Neural cell (in vitro differentiated cells): ENCODE measurements around the gene NEDD4L. TPM values are rescaled to one million over a fixed set of nuclear protein-coding genes. Genes with fewer than 3 reads are reported as not detected.

Experiments used
- H2AFZ ChIP-seq: fragments of 200-600, 300-800 bp; sonication (generic), shearing (Covaris generic); 2 replicates; pipeline ENCODE4 v1.6.0; 2014; ENCODE audit warnings: low read depth, mild to moderate bottlenecking, antibody characterized with exemption, low read length, moderate library complexity
- H3F3A ChIP-seq: fragments of 200-600 bp; shearing (Covaris generic); 2 replicates; pipeline ENCODE4 v1.6.1; 2016; ENCODE audit warnings: mild to moderate bottlenecking, moderate library complexity, mixed read lengths, antibody characterized with exemption, low read length; ENCODE audit not compliant: insufficient read depth, poor library complexity, severe bottlenecking
- H3K27ac ChIP-seq: fragments of 200-600, 300-800 bp; sonication (generic), shearing (Covaris generic); 2 replicates; pipeline ENCODE4 v1.5.1; 2014; ENCODE audit warnings: mild to moderate bottlenecking, low read length, moderate library complexity
- H3K27me3 ChIP-seq: fragments of 300-800, 200-600 bp; sonication (generic), shearing (Covaris generic); 2 replicates; pipeline ENCODE4 v1.6.0; 2014; ENCODE audit warnings: mild to moderate bottlenecking, low read depth, low read length, moderate library complexity; ENCODE audit not compliant: insufficient read depth
- H3K36me3 ChIP-seq: fragments of 300-800, 200-600 bp; sonication (generic), shearing (Covaris generic); 2 replicates; pipeline ENCODE4 v1.5.1; 2014; ENCODE audit warnings: mild to moderate bottlenecking, antibody characterized with exemption, low read length, moderate library complexity; ENCODE audit not compliant: insufficient read depth
- H3K4me2 ChIP-seq: fragments of 300-800, 200-600 bp; sonication (generic), shearing (Covaris generic); 2 replicates; pipeline ENCODE4 v1.6.0; 2014; ENCODE audit warnings: mild to moderate bottlenecking, low read length
- H3K4me3 ChIP-seq: fragments of 300-800, 200-600 bp; sonication (generic), shearing (Covaris generic); 2 replicates; pipeline ENCODE4 v1.5.1; 2014; ENCODE audit warnings: mild to moderate bottlenecking, low read length, moderate library complexity
- H3K79me2 ChIP-seq: fragments of 200-600 bp; shearing (Covaris generic); replicated peaks from 2 replicates; pipeline ENCODE4 v1.6.0; 2014; ENCODE audit warnings: mild to moderate bottlenecking, low read length, moderate library complexity; ENCODE audit not compliant: insufficient read depth
- H3K9ac ChIP-seq: fragments of 300-800, 200-600 bp; sonication (generic), shearing (Covaris generic); 2 replicates; pipeline ENCODE4 v1.6.1; 2016; ENCODE audit warnings: mild to moderate bottlenecking, low read length, mixed read lengths
- H3K9me2 ChIP-seq: fragments of 200-600 bp; shearing (Covaris generic); 2 replicates; pipeline ENCODE4 v1.6.1; 2016; ENCODE audit warnings: mild to moderate bottlenecking, low read length, mixed read lengths; ENCODE audit not compliant: insufficient read depth
- H3K9me3 ChIP-seq: fragments of 200-600, 300-800 bp; sonication (generic), shearing (Covaris generic); 2 replicates; pipeline ENCODE4 v1.6.1; 2016; ENCODE audit warnings: mild to moderate bottlenecking, mixed run types, low read length, moderate library complexity, mixed read lengths
- H4K20me1 ChIP-seq: fragments of 200-600 bp; shearing (Covaris generic); 2 replicates; pipeline ENCODE4 v1.6.1; 2016; ENCODE audit warnings: mild to moderate bottlenecking, mixed run types; ENCODE audit not compliant: insufficient read depth
- EP300 ChIP-seq: fragments of 450-650 bp; conservative IDR thresholded peaks from 2 replicates; pipeline ENCODE4 v1.6.1; 2014; ENCODE audit warnings: antibody characterized with exemption, mild to moderate bottlenecking, moderate library complexity; ENCODE audit not compliant: poor library complexity, severe bottlenecking
- EZH2 ChIP-seq: fragments of 200-600, 300-800 bp; shearing (Covaris generic), sonication (generic); IDR thresholded peaks from 2 replicates; pipeline ENCODE4 v1.6.1; 2014; ENCODE audit warnings: antibody characterized with exemption, low read length, borderline replicate concordance, mild to moderate bottlenecking; ENCODE audit not compliant: insufficient read depth, poor library complexity, severe bottlenecking
- MXI1 ChIP-seq: fragments of 450-650 bp; conservative IDR thresholded peaks from 2 replicates; pipeline ENCODE4 v1.6.1; 2014; ENCODE audit warnings: antibody characterized with exemption, mild to moderate bottlenecking; ENCODE audit not compliant: poor library complexity, severe bottlenecking
- POLR2AphosphoS5 ChIP-seq: IDR thresholded peaks from 2 replicates; pipeline ENCODE4 v1.6.1; 2012
- RAD21 ChIP-seq: fragments of 450-650 bp; conservative IDR thresholded peaks from 2 replicates; pipeline ENCODE4 v1.6.1; 2014; ENCODE audit warnings: antibody characterized with exemption, mild to moderate bottlenecking, moderate library complexity
- SMC3 ChIP-seq: fragments of 450-650 bp; conservative IDR thresholded peaks from 2 replicates; pipeline ENCODE4 v1.6.1; 2014; ENCODE audit warnings: antibody characterized with exemption, mild to moderate bottlenecking, moderate library complexity; ENCODE audit not compliant: poor library complexity
- TAF1 ChIP-seq: IDR thresholded peaks from 2 replicates; pipeline ENCODE4 v1.6.1; 2012; ENCODE audit warnings: low read depth
- polyA plus RNA-seq: library from polyadenylated mRNA; depleted of rRNA; stranded (reverse); fragments of >200 nt; gene quantifications from 2 replicates; pipeline ENCODE4 v1.2.3, GENCODE V29; 2014
- TF ChIP-seq, protein P1 (sequence below): IDR thresholded peaks from 2 replicates; pipeline ENCODE4 v1.6.1; 2012; ENCODE audit warnings: borderline replicate concordance
- TF ChIP-seq, protein P2 (sequence below): fragments of 450-650 bp; IDR thresholded peaks from 2 replicates; pipeline ENCODE4 v1.5.1; 2014; ENCODE audit warnings: antibody characterized with exemption, mild to moderate bottlenecking, moderate library complexity; ENCODE audit not compliant: poor library complexity, severe bottlenecking

The NEDD4L gene
- polyA plus RNA-seq, 1 donor from 2014 or later: 97.9 TPM

DNA sequence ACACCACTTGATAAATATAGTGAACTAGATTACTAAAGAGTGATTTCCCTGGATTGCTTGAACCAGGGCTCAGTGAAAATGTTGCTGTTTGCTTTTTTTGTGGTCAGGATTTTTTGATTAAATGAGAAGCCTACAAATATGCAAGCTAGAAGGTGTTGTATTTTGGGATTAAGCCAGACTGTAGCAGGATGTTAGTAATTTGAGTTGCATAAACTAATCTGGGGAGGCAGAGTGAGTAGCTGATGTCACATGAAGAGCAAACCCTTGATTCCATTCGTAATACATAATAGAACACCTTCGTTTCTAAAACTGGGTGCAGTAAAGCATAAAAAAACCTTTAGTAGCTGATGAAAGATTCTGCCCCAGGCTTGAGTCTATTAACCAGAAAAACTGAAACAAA is 32.0 kb downstream of the NEDD4L start:
- Histone ChIP-seq H4K20me1 (peaks cover 8% of the 10 kb centered on the region), H3F3A (no peaks in the 10 kb centered on the region), H2AFZ (no peak overlapping the region), H3K27ac (no peak overlapping the region), H3K9me3 (no peaks in the 10 kb centered on the region), H3K4me3 (no peak overlapping the region), H3K36me3 (no peaks in the 10 kb centered on the region), H3K27me3 (no peaks in the 10 kb centered on the region), H3K79me2 (peaks cover 75% of the 10 kb centered on the region), H3K4me2 (no peak overlapping the region), H3K9me2 (no peaks in the 10 kb centered on the region), H3K9ac (no peak overlapping the region)
- TF ChIP-seq MXI1 (no peak), RAD21 (no peak)

DNA sequence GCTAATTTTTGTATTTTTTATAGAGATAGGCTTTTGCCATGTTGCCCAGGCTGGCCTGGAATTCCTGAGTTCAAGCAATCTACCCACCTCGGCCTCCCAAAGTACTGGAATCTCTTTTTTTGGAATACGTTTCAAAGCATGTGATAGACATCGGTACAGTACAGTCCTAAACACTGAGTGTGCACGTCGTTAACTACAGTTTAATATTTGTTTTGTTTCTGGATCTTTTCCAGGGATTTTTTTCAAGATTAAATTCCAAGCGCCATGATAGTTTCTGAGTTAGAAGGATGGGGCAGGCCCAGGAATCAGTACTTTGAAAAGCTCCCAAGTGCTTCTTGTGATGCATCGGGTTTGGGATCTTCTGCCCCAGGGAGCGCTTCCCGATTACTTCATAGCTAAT is 33.3 kb downstream of the NEDD4L start:
- Histone ChIP-seq H3K4me3 (no peak overlapping the region), H3K36me3 (no peaks in the 10 kb centered on the region), H3K9ac (no peak overlapping the region), H2AFZ (no peak overlapping the region), H3K9me2 (no peaks in the 10 kb centered on the region), H3K27ac (no peak overlapping the region), H3F3A (no peaks in the 10 kb centered on the region), H3K9me3 (no peaks in the 10 kb centered on the region), H3K4me2 (no peak overlapping the region), H4K20me1 (peaks cover 8% of the 10 kb centered on the region), H3K79me2 (peaks cover 70% of the 10 kb centered on the region), H3K27me3 (no peaks in the 10 kb centered on the region)
- TF ChIP-seq, protein P1, sequence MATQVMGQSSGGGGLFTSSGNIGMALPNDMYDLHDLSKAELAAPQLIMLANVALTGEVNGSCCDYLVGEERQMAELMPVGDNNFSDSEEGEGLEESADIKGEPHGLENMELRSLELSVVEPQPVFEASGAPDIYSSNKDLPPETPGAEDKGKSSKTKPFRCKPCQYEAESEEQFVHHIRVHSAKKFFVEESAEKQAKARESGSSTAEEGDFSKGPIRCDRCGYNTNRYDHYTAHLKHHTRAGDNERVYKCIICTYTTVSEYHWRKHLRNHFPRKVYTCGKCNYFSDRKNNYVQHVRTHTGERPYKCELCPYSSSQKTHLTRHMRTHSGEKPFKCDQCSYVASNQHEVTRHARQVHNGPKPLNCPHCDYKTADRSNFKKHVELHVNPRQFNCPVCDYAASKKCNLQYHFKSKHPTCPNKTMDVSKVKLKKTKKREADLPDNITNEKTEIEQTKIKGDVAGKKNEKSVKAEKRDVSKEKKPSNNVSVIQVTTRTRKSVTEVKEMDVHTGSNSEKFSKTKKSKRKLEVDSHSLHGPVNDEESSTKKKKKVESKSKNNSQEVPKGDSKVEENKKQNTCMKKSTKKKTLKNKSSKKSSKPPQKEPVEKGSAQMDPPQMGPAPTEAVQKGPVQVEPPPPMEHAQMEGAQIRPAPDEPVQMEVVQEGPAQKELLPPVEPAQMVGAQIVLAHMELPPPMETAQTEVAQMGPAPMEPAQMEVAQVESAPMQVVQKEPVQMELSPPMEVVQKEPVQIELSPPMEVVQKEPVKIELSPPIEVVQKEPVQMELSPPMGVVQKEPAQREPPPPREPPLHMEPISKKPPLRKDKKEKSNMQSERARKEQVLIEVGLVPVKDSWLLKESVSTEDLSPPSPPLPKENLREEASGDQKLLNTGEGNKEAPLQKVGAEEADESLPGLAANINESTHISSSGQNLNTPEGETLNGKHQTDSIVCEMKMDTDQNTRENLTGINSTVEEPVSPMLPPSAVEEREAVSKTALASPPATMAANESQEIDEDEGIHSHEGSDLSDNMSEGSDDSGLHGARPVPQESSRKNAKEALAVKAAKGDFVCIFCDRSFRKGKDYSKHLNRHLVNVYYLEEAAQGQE: no peak
- TF ChIP-seq TAF1: no peak
- no peak for TF ChIP-seq POLR2AphosphoS5
- no peak for TF ChIP-seq EZH2
- TF ChIP-seq EP300: no peak
- no peak for TF ChIP-seq RAD21
- no peak for TF ChIP-seq SMC3
- TF ChIP-seq MXI1: no peak
- TF ChIP-seq, protein P2, sequence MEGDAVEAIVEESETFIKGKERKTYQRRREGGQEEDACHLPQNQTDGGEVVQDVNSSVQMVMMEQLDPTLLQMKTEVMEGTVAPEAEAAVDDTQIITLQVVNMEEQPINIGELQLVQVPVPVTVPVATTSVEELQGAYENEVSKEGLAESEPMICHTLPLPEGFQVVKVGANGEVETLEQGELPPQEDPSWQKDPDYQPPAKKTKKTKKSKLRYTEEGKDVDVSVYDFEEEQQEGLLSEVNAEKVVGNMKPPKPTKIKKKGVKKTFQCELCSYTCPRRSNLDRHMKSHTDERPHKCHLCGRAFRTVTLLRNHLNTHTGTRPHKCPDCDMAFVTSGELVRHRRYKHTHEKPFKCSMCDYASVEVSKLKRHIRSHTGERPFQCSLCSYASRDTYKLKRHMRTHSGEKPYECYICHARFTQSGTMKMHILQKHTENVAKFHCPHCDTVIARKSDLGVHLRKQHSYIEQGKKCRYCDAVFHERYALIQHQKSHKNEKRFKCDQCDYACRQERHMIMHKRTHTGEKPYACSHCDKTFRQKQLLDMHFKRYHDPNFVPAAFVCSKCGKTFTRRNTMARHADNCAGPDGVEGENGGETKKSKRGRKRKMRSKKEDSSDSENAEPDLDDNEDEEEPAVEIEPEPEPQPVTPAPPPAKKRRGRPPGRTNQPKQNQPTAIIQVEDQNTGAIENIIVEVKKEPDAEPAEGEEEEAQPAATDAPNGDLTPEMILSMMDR: no peak
